K562 (cell line): Measurements from ENCODE around the gene FAM107B. TPM values are rescaled to one million over a fixed set of nuclear protein-coding genes. Genes with fewer than 3 reads are reported as not detected.
A peak's percentile ranks its signal among the peaks of the same experiment; 100 is the strongest.

Experiments used
- ATAC-seq: fragments of 200-7000 bp; cut with Tn5 transposase; 3 replicates; pipeline ENCODE4 v1.9.1; 2020; ENCODE audit warnings: moderate library complexity
- BruUV-seq: library from RNA; stranded (reverse); fragments of 400-500 nt; replicated peaks from 2 replicates; lab custom pipeline; 2021; lab: Mats Ljungman, UMichigan
- CTCF ChIA-PET: fragments of 300-600 bp; formaldehyde crosslinking; extraction: SDS; loops from one replicate; lab custom pipeline; 2021; ENCODE audit warnings: low intra/inter-chr PET ratio; lab: Yijun Ruan, JAX
- POLR2A ChIA-PET: fragments of 300-600, 350-650 bp; sonication (Branson Sonifier 250); formaldehyde crosslinking; extraction: SDS; loops from one replicate; lab custom pipeline; 2021; ENCODE audit warnings: antibody characterized with exemption, inconsistent platforms; lab: Yijun Ruan, JAX
- DNase-seq, 4 experiments: peaks; one replicate each; pipeline versions ENCODE4 v3.0.0 to v3.0.0-alpha.2; 2011 to 2018; ENCODE audit warnings: low spot score in 3 of 4, mixed read lengths in 3 of 4; ENCODE audit errors: extremely low read depth in 1 of 4
- FAIRE-seq: peaks from 2 replicates; lab custom pipeline; 2011; peaks lifted over from hg19 to GRCh38; lab: Jason Lieb, UNC
- H2AFZ ChIP-seq: 2 replicates; pipeline ENCODE4 v1.6.0; 2011; ENCODE audit warnings: low read depth, low read length, control low read depth, inconsistent platforms
- H3K27ac ChIP-seq: fragments of 200-600 bp; 3 replicates; pipeline ENCODE4 v1.8.0; 2011; ENCODE audit warnings: low read depth, mild to moderate bottlenecking, control low read depth, inconsistent platforms, low read length, moderate library complexity, mixed read lengths; ENCODE audit errors: extremely low read depth
- H3K27me3 ChIP-seq, 2 experiments: fragments of 300-600 bp in 1 of 2; 2 replicates in 1 of 2; 3 replicates in 1 of 2; pipeline versions ENCODE4 v1.6.0 to v1.8.0; 2011; ENCODE audit warnings: inconsistent platforms in 2 of 2, low read length in 2 of 2, mild to moderate bottlenecking in 1 of 2, mixed read lengths in 1 of 2, moderate library complexity in 1 of 2; ENCODE audit not compliant: control insufficient read depth in 2 of 2, insufficient read depth in 2 of 2
- H3K36me3 ChIP-seq: fragments of 300-600 bp; 3 replicates; pipeline ENCODE4 v1.8.0; 2011; ENCODE audit warnings: mild to moderate bottlenecking, low read length, inconsistent platforms; ENCODE audit not compliant: control insufficient read depth, insufficient read depth
- H3K4me1 ChIP-seq, 2 experiments: fragments of 200-600 bp in 1 of 2; replicated peaks in 1 of 2; 2 replicates in 1 of 2; 3 replicates in 1 of 2; pipeline versions ENCODE4 v1.5.1 to v1.8.0; 2011; ENCODE audit warnings: inconsistent platforms in 2 of 2, low read length in 2 of 2, mild to moderate bottlenecking in 1 of 2, mixed read lengths in 1 of 2, moderate library complexity in 1 of 2; ENCODE audit not compliant: control insufficient read depth in 2 of 2, insufficient read depth in 2 of 2
- H3K4me2 ChIP-seq: 2 replicates; pipeline ENCODE4 v1.6.1; 2011; ENCODE audit warnings: low read length, control low read depth, inconsistent platforms, mixed read lengths; ENCODE audit not compliant: insufficient read depth
- H3K4me3 ChIP-seq: fragments of 200-600 bp; sonication (generic), shearing (Covaris generic); 2 replicates; pipeline ENCODE4 v1.5.1; 2016; ENCODE audit warnings: control low read depth, inconsistent platforms
- H3K79me2 ChIP-seq: fragments of 200-600 bp; 3 replicates; pipeline ENCODE4 v1.8.0; 2011; ENCODE audit warnings: low read length, inconsistent platforms; ENCODE audit not compliant: control insufficient read depth, insufficient read depth
- H3K9ac ChIP-seq, 2 experiments: 2 replicates each; pipeline versions ENCODE4 v1.6.0 to v1.6.1; 2011; ENCODE audit warnings: low read depth in 2 of 2, low read length in 2 of 2, control low read depth in 1 of 2, inconsistent platforms in 1 of 2, mild to moderate bottlenecking in 1 of 2, mixed read lengths in 1 of 2; ENCODE audit not compliant: insufficient read depth in 1 of 2
- H3K9me1 ChIP-seq: one replicate; pipeline ENCODE4 v1.6.0; 2011; ENCODE audit warnings: inconsistent platforms, mild to moderate bottlenecking, low read length, moderate library complexity; ENCODE audit not compliant: control insufficient read depth, insufficient read depth
- H3K9me3 ChIP-seq: replicated peaks from 2 replicates; pipeline ENCODE4 v1.5.1; 2011; ENCODE audit warnings: low read depth, low read length, inconsistent platforms; ENCODE audit not compliant: control insufficient read depth, insufficient read depth
- H4K20me1 ChIP-seq: replicated peaks from 2 replicates; pipeline ENCODE4 v1.6.1; 2011; ENCODE audit warnings: low read length, inconsistent platforms, mixed read lengths; ENCODE audit not compliant: control insufficient read depth, insufficient read depth
- ATF1 ChIP-seq, 2 experiments: fragments of 450-650 bp in 1 of 2; IDR thresholded peaks; 2 replicates each; pipeline ENCODE4 v1.6.1; 2016; ENCODE audit warnings: missing compliant biosample characterization in 1 of 2, missing genetic modification characterization in 1 of 2
- CBX1 ChIP-seq: sonication (generic); IDR thresholded peaks from 2 replicates; pipeline ENCODE4 v1.6.1; 2016; ENCODE audit warnings: antibody characterized with exemption, low read depth, mild to moderate bottlenecking
- E2F1 ChIP-seq: sonication (generic); formaldehyde crosslinking; IDR thresholded peaks from 2 replicates; pipeline ENCODE4 v1.8.1; 2023; ENCODE audit warnings: mild to moderate bottlenecking, missing genetic modification reagents, moderate library complexity
- E2F4 ChIP-seq: sonication (generic); formaldehyde crosslinking; IDR thresholded peaks from 2 replicates; pipeline ENCODE4 v1.8.0; 2022; ENCODE audit warnings: mild to moderate bottlenecking, low read depth, missing genetic modification reagents
- HNRNPH1 ChIP-seq: fragments of 200-400 bp; formaldehyde crosslinking; optimal IDR thresholded peaks from 2 replicates; pipeline ENCODE3; 2017; ENCODE audit warnings: low read depth, mild to moderate bottlenecking, low read length, moderate library complexity
- IRF2 ChIP-seq: sonication (generic); formaldehyde crosslinking; IDR thresholded peaks from 2 replicates; pipeline ENCODE4 v1.8.1; 2022; ENCODE audit warnings: mild to moderate bottlenecking, missing genetic modification reagents
- JUN ChIP-seq, 2 experiments: sonication (generic) in 1 of 2; formaldehyde crosslinking in 1 of 2; IDR thresholded peaks; 2 replicates each; pipeline versions ENCODE4 v1.6.1 to v1.8.0; 2012 to 2022; ENCODE audit warnings: borderline replicate concordance in 2 of 2, mild to moderate bottlenecking in 2 of 2, improper control_type of control experiment in 1 of 2, low read depth in 1 of 2, low read length in 1 of 2, missing genetic modification reagents in 1 of 2
- NR1H2 ChIP-seq: sonication (generic); formaldehyde crosslinking; IDR thresholded peaks from 2 replicates; pipeline ENCODE4 v1.4.0; 2020; ENCODE audit warnings: mild to moderate bottlenecking, missing genetic modification reagents
- RAD51 ChIP-seq: fragments of 450-650 bp; IDR thresholded peaks from 2 replicates; pipeline ENCODE4 v1.7.1; 2016; ENCODE audit warnings: low read depth, mild to moderate bottlenecking, borderline replicate concordance
- TAF7 ChIP-seq: fragments of 450-650 bp; IDR thresholded peaks from 2 replicates; pipeline ENCODE4 v1.6.1; 2016; ENCODE audit warnings: missing genetic modification characterization, missing compliant biosample characterization
- ZNF224 ChIP-seq: sonication (generic); formaldehyde crosslinking; IDR thresholded peaks from 2 replicates; pipeline ENCODE4 v1.8.0; 2022; ENCODE audit warnings: mild to moderate bottlenecking, missing genetic modification reagents
- WGBS: fragments of 100-300 bp; shearing (Covaris generic); methylation state at CpG from one replicate; pipeline ENCODE4 v1.1.6; 2016; ENCODE audit warnings: low coverage, mixed read lengths; ENCODE audit not compliant: insufficient coverage; ENCODE audit errors: missing lambda C conversion rate; 5-methylcytosine and 5-hydroxymethylcytosine counted together
- in situ Hi-C: fragments of 300-500 bp; cut with MboI; formaldehyde crosslinking; loops from 4 replicates; pipeline ENCODE4 v1.15.0; 2018; ENCODE audit warnings: inconsistent platforms, mixed read lengths
- intact Hi-C: fragments of 100-400 bp; cut with micrococcal nuclease; formaldehyde crosslinking; loops from 2 replicates; pipeline ENCODE4 v1.14.2; 2022
- polyA plus RNA-seq, 8 experiments: library from polyadenylated mRNA; depleted of rRNA in 4 of 8; stranded (reverse) in 5 of 8; unstranded in 3 of 8; fragments of >200 nt; fragmentation: Nextera tagmentation in 2 of 8; fragmentation: Illumina TruSeq in 1 of 8; extraction: Ambion mirVana in 2 of 8; extraction: Trizol in 1 of 8; gene quantifications; 2 replicates each; pipeline versions ENCODE4 v1.2.1 to v1.2.3, GENCODE V29; 2011 to 2014; ENCODE audit warnings: inconsistent platforms in 1 of 8, missing spikeins in 1 of 8
- total RNA-seq, 7 experiments: library from RNA; depleted of rRNA in 6 of 7; stranded (reverse); fragments of >200 nt in 6 of 7; fragmentation: Illumina TruSeq in 2 of 7; extraction: Trizol in 2 of 7; gene quantifications; 2 replicates each; pipeline versions ENCODE4 v1.2.1 to v1.2.3, GENCODE V29; 2011 to 2021; ENCODE audit warnings: low replicate concordance in 1 of 7
- TF ChIP-seq, protein P1 (sequence below): sonication (generic); formaldehyde crosslinking; IDR thresholded peaks from 2 replicates; pipeline ENCODE4 v1.5.0; 2020; ENCODE audit warnings: missing genetic modification reagents
- TF ChIP-seq, protein P2 (sequence below), 3 experiments: IDR thresholded peaks in 2 of 3; conservative IDR thresholded peaks in 1 of 3; 2 replicates each; pipeline ENCODE4 v1.5.1; 2011 to 2012; ENCODE audit warnings: low read length in 3 of 3, mild to moderate bottlenecking in 3 of 3, control low read depth in 2 of 3, improper control_type of control experiment in 1 of 3, inconsistent platforms in 1 of 3, low read depth in 1 of 3, mixed read lengths in 1 of 3, moderate library complexity in 1 of 3; ENCODE audit not compliant: insufficient read depth in 2 of 3
- TF ChIP-seq, protein P3 (sequence below): sonication (generic); formaldehyde crosslinking; IDR thresholded peaks from 2 replicates; pipeline ENCODE4 v1.4.0; 2020; ENCODE audit warnings: mild to moderate bottlenecking, missing genetic modification reagents

FAM107B gene
- total and polyA plus RNA-seq, 9 of the 15 experiments (the other 6 are each of a cell fraction or from before 2014, with no cell fraction given), result 0.40 to 2.8 (median 1.4) TPM

- intact Hi-C loops, result no loop called here
- H3K4me2 ChIP-seq, result no peak overlapping the region
- CTCF ChIA-PET, result no interaction called here
- TF ChIP-seq RAD51 (no peak), IRF2 (CRISPR knock-in tag) (no peak), ZNF224 (CRISPR knock-in tag) (no peak), NR1H2 (no peak), HNRNPH1 (no peak), TAF7 (tag) (no peak), E2F1 (CRISPR knock-in tag) (no peak), CBX1 (no peak), E2F4 (CRISPR knock-in tag) (no peak), ATF1 (CRISPR knock-in tag; IDR thresholded peaks at IDR 0.05) (no peak), ATF1 (tag; IDR thresholded peaks at IDR 0.05) (no peak), JUN (IDR thresholded peaks at IDR 0.05; ENCODE audit: borderline replicate concordance, low read depth, low read length) (no peak), JUN (CRISPR knock-in tag; IDR thresholded peaks at IDR 0.05; ENCODE audit: borderline replicate concordance) (no peak)
- TF ChIP-seq, protein P1, sequence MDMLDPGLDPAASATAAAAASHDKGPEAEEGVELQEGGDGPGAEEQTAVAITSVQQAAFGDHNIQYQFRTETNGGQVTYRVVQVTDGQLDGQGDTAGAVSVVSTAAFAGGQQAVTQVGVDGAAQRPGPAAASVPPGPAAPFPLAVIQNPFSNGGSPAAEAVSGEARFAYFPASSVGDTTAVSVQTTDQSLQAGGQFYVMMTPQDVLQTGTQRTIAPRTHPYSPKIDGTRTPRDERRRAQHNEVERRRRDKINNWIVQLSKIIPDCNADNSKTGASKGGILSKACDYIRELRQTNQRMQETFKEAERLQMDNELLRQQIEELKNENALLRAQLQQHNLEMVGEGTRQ (CRISPR knock-in tag), result no peak
- TF ChIP-seq, protein P2, sequence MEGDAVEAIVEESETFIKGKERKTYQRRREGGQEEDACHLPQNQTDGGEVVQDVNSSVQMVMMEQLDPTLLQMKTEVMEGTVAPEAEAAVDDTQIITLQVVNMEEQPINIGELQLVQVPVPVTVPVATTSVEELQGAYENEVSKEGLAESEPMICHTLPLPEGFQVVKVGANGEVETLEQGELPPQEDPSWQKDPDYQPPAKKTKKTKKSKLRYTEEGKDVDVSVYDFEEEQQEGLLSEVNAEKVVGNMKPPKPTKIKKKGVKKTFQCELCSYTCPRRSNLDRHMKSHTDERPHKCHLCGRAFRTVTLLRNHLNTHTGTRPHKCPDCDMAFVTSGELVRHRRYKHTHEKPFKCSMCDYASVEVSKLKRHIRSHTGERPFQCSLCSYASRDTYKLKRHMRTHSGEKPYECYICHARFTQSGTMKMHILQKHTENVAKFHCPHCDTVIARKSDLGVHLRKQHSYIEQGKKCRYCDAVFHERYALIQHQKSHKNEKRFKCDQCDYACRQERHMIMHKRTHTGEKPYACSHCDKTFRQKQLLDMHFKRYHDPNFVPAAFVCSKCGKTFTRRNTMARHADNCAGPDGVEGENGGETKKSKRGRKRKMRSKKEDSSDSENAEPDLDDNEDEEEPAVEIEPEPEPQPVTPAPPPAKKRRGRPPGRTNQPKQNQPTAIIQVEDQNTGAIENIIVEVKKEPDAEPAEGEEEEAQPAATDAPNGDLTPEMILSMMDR (IDR thresholded peaks at IDR 0.05 in 2 of 3, conservative IDR thresholded peaks at IDR 0.05 in 1 of 3; ENCODE audit: insufficient read depth in 2 of 3, low read depth in 1 of 3, low read length in 3 of 3), result no peak
- TF ChIP-seq, protein P3, sequence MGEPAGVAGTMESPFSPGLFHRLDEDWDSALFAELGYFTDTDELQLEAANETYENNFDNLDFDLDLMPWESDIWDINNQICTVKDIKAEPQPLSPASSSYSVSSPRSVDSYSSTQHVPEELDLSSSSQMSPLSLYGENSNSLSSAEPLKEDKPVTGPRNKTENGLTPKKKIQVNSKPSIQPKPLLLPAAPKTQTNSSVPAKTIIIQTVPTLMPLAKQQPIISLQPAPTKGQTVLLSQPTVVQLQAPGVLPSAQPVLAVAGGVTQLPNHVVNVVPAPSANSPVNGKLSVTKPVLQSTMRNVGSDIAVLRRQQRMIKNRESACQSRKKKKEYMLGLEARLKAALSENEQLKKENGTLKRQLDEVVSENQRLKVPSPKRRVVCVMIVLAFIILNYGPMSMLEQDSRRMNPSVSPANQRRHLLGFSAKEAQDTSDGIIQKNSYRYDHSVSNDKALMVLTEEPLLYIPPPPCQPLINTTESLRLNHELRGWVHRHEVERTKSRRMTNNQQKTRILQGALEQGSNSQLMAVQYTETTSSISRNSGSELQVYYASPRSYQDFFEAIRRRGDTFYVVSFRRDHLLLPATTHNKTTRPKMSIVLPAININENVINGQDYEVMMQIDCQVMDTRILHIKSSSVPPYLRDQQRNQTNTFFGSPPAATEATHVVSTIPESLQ (CRISPR knock-in tag), result no peak
Measured at GRCh38 chr10:14705548-14706230, 69.0 kb downstream of the FAM107B start.

More at GRCh38 chr10:14705548-14706230, 69.0 kb downstream of the FAM107B start:
- ATAC-seq, result no peak
- Histone ChIP-seq H3K27me3 (no peaks in the 10 kb centered on the region), H4K20me1 (no peaks in the 10 kb centered on the region), H3K9me1 (no peaks in the 10 kb centered on the region), H2AFZ (no peak overlapping the region), H3K4me1 (no peaks in the 10 kb centered on the region), H3K79me2 (no peaks in the 10 kb centered on the region), H3K36me3 (no peaks in the 10 kb centered on the region), H3K4me3 (no peak overlapping the region), H3K9me3 (no peaks in the 10 kb centered on the region), H3K9ac (no peak overlapping the region), H3K27ac (no peak overlapping the region)
- POLR2A ChIA-PET, result interaction anchor here (0.6 kb wide), 1 partner anchor 34 kb away, joined by 4 read pairs; no protein-coding TSS in a partner anchor
- DNase-seq, result no peak
- peak; percentile 15 for FAIRE-seq
- 2% methylated on average over 5 of the region's 5 CpGs for WGBS
- in situ Hi-C loops, result no loop called here
- BruUV-seq, result no TSS peak
